ENCODE data around the gene PDZD4.
"Not testable (repeated sequence)": the region's sequence is repeated elsewhere in the genome, so short reads cannot be mapped to it uniquely, and the experiment has no call there.

Gene PDZD4

GRCh38 chrX:153818064-153818463 lies 12.3 kb downstream of the PDZD4 start:
- not testable (repeated sequence) for H3K9ac ChIP-seq (ENCODE audit: low read depth, low read length); H3K9me3 ChIP-seq (ENCODE audit: control insufficient read depth, insufficient read depth, low read length); H3K36me3 ChIP-seq (ENCODE audit: insufficient read depth, low read length)
- peaks cover 14% of the 10 kb centered on the region for H3K4me1 ChIP-seq (ENCODE audit: insufficient read depth, low read length)

GRCh38 chrX:153816831-153817690 lies 13.3 kb downstream of the PDZD4 start:
- no peak overlapping the region for H3K9ac ChIP-seq (ENCODE audit: low read depth, low read length)
- no peaks in the 10 kb centered on the region for H3K9me3 ChIP-seq (ENCODE audit: control insufficient read depth, insufficient read depth, low read length)
- 0 out of 2 replicates have a peak, but pooled peaks cover 2% of the 10 kb centered on the region for H3K36me3 ChIP-seq (ENCODE audit: insufficient read depth, low read length)
- peaks cover 19% of the 10 kb centered on the region for H3K4me1 ChIP-seq (ENCODE audit: insufficient read depth, low read length)

DNA sequence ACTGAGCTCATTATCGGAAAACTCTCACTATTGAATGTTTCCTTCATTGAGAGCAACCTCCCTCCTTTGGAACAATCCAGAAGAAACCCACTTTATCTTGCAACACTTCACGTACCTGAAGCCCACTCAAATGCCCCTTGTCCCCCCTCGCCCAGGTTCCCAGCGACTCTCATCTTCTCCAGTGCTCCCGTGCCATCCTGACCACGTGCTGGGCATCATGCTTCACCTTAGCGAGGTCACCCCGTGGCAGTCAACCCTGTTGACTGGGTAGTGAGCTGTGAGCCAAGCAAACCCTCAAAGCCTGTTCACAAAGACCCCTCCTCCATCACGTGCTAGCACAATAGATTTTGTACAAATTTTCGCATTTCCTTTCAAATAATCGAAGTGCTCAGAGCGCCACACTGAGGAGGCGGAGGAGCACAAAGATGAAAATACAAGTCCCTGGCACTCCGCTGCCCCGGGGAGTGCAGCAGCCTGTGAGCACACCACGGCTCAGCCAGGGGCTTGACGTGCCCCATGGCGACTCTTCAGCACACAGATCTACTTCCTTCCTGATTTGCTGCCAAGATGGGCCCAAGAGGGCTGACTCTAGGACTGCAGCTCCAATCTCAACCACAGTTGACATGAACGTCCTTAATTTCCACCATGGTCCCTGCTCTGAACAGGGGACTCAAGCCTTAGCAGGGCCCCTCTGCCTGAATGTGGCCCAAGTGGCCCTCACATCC lies 15.6 kb downstream of the PDZD4 start:
- H3K9me3 ChIP-seq (ENCODE audit: control insufficient read depth, insufficient read depth, low read length), result no peaks in the 10 kb centered on the region
- H3K9ac ChIP-seq (ENCODE audit: low read depth, low read length), result no peak overlapping the region
- peaks cover 10% of the 10 kb centered on the region; the same call in 1 of the 2 replicates for H3K4me1 ChIP-seq (ENCODE audit: insufficient read depth, low read length)
- H3K36me3 ChIP-seq (ENCODE audit: insufficient read depth, low read length), result no peaks in the 10 kb centered on the region

DNA sequence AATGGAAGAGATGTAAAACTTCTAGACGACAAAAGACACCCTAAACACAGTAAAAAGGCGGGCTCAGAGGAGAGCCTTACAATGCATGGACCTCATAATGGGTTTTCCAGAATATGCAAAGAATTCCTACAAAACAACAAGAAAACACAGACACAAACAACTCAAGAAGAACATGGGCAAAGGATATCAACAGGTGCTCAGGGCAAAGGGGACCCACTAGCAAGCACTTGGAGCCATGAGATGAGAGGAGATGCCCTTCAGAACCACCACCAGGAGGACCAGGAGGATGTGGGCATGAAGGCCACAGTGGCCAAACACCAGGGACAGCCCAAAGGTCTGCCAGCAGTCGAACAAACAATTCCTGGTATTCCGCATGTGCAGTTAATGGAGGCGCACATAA lies 17.2 kb downstream of the PDZD4 start:
- no peaks in the 10 kb centered on the region for H3K36me3 ChIP-seq (ENCODE audit: insufficient read depth, low read length)
- peaks cover 6% of the 10 kb centered on the region; the same call in 1 of the 2 replicates for H3K4me1 ChIP-seq (ENCODE audit: insufficient read depth, low read length)
- no peak overlapping the region for H3K9ac ChIP-seq (ENCODE audit: low read depth, low read length)
- H3K9me3 ChIP-seq (ENCODE audit: control insufficient read depth, insufficient read depth, low read length), result no peaks in the 10 kb centered on the region

DNA sequence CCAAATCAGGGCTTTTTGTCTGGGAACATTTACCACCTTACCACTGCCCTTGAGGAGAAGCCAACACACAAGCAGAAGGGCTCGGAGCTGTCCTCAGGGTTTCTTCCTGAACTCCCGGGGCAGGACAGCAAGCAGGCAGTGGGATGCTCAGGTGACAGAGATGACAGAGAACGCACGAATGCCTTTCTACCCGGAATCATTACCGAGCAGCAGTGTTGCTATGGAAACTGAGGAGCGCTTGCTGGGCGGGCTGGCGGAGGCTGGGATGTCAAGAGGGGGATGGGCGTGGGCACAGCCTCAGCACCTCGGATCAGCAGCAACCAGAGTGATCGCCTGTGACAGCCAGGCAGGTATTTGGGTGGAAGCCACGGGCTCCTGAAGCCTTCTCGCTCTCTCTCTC lies 18.1 kb downstream of the PDZD4 start:
- no peak overlapping the region for H3K9ac ChIP-seq (ENCODE audit: low read depth, low read length)
- H3K4me1 ChIP-seq (ENCODE audit: insufficient read depth, low read length), result peaks cover 6% of the 10 kb centered on the region; the same call in 1 of the 2 replicates
- H3K36me3 ChIP-seq (ENCODE audit: insufficient read depth, low read length), result no peaks in the 10 kb centered on the region
- no peaks in the 10 kb centered on the region for H3K9me3 ChIP-seq (ENCODE audit: control insufficient read depth, insufficient read depth, low read length)

DNA sequence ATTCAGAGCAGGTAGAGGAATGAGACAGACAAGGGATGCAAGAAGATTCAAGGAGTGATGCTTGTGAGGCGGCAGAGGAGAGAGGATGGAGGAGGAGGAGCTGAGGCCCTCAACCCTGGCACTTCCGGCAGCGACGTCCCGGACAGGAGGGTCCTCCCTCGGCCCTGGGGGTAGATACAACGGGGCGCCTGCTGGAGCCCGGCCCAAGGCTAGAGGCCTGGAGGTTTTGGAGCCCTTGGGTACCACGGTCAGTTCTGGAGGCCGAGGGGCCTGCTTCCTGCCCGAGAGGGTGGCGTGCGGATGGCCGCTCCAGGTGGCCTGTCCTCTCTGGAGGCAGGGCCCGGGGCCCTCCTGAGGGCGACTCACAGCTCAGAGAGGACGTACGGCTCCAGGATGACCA lies 22.4 kb downstream of the PDZD4 start:
- H3K36me3 ChIP-seq (ENCODE audit: insufficient read depth, low read length), result no peaks in the 10 kb centered on the region
- no peak overlapping the region for H3K9ac ChIP-seq (ENCODE audit: low read depth, low read length)
- no peaks in the 10 kb centered on the region for H3K9me3 ChIP-seq (ENCODE audit: control insufficient read depth, insufficient read depth, low read length)
- 0 out of 2 replicates have a peak, but pooled peaks cover 6% of the 10 kb centered on the region for H3K4me1 ChIP-seq (ENCODE audit: insufficient read depth, low read length)

GRCh38 chrX:153806999-153807575 lies 23.3 kb downstream of the PDZD4 start:
- no peaks in the 10 kb centered on the region for H3K4me1 ChIP-seq (ENCODE audit: insufficient read depth, low read length)
- H3K36me3 ChIP-seq (ENCODE audit: insufficient read depth, low read length), result peaks cover 3% of the 10 kb centered on the region; the same call in 1 of the 2 replicates
- H3K9ac ChIP-seq (ENCODE audit: low read depth, low read length), result no peak overlapping the region
- no peaks in the 10 kb centered on the region for H3K9me3 ChIP-seq (ENCODE audit: control insufficient read depth, insufficient read depth, low read length)

DNA sequence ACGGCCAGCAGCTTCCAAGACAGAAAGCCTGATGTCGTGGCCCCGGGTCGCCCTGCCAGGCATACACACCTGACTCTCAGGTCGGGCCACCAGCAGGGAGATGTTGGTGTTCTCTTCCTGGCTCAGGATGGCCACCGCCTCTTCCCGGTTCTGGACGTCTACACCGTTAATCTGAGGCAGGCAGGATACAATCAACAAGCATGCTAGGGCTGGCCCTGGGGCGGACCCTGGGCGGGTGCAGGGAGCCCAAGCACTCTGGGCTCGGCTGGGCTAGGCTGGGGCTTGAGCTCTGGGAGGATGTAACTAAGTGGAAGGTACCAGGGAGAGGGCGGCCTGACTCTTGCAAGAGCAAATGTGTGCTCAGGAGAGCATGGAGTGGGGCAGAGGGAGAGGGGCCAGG lies 24.9 kb downstream of the PDZD4 start:
- no peaks in the 10 kb centered on the region for H3K9me3 ChIP-seq (ENCODE audit: control insufficient read depth, insufficient read depth, low read length)
- no peak overlapping the region for H3K9ac ChIP-seq (ENCODE audit: low read depth, low read length)
- no peaks in the 10 kb centered on the region for H3K4me1 ChIP-seq (ENCODE audit: insufficient read depth, low read length)
- peaks cover 3% of the 10 kb centered on the region; the same call in 1 of the 2 replicates for H3K36me3 ChIP-seq (ENCODE audit: insufficient read depth, low read length)

GRCh38 chrX:153804621-153805020 lies 25.7 kb downstream of the PDZD4 start:
- peaks cover 3% of the 10 kb centered on the region; the same call in 1 of the 2 replicates for H3K36me3 ChIP-seq (ENCODE audit: insufficient read depth, low read length)
- H3K9me3 ChIP-seq (ENCODE audit: control insufficient read depth, insufficient read depth, low read length), result no peaks in the 10 kb centered on the region
- no peaks in the 10 kb centered on the region for H3K4me1 ChIP-seq (ENCODE audit: insufficient read depth, low read length)
- no peak overlapping the region for H3K9ac ChIP-seq (ENCODE audit: low read depth, low read length)

- no peak overlapping the region for H3K9ac ChIP-seq (ENCODE audit: low read depth, low read length)
- peaks cover 3% of the 10 kb centered on the region; the same call in 1 of the 2 replicates for H3K36me3 ChIP-seq (ENCODE audit: insufficient read depth, low read length)
- H3K4me1 ChIP-seq (ENCODE audit: insufficient read depth, low read length), result no peaks in the 10 kb centered on the region
- no peaks in the 10 kb centered on the region for H3K9me3 ChIP-seq (ENCODE audit: control insufficient read depth, insufficient read depth, low read length)
Measured at GRCh38 chrX:153804100-153804595, 26.2 kb downstream of the PDZD4 start.

DNA sequence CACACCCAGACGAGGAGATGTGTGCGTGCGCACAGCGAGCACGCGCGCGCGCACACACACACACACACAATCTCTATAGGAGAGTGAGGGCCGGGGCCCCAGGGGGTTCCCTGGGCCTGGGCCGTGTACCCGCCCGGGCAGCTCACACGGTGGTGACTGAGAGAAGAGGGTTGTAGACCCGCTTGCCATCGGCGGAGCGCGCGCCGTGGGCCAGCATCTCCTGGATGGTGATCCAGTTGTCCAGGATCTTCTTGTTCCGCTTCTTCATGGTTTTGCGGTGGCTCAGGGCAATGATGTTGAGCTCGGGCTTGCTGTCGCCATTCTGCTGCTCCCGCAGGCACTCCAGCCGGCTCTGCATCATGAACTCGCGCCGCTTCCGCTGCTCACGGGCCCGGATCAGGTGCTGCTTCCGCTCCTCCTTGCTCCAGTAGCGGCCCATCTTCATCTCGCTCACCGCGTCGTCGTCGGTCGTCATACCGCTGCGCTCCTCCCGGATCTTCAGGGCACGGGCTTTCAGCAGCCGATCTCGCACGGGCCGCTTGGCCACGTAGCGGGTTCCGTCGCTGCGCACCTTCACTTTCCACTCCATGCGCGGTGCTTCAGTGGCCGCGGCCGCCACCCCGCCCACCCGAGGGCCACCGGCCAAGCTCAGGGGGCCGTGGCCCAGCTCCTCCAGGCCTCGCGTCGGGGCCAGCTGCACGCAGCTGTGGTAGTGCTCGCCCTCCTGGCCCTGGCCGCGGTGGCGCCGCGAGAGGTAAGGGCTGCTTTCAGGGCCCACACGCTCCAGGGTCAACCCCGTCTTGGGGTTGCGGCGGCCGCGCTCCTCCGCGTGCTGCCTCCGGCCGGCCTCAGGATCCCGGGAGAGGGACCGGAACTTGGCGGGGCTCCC lies 26.9 kb downstream of the PDZD4 start:
- Histone ChIP-seq H3K4me1 (ENCODE audit: insufficient read depth, low read length) (no peaks in the 10 kb centered on the region), H3K9ac (ENCODE audit: low read depth, low read length) (no peak overlapping the region), H3K36me3 (ENCODE audit: insufficient read depth, low read length) (peaks cover 3% of the 10 kb centered on the region; the same call in 1 of the 2 replicates), H3K9me3 (ENCODE audit: control insufficient read depth, insufficient read depth, low read length) (no peaks in the 10 kb centered on the region)

GRCh38 chrX:153802513-153803045 lies 27.8 kb downstream of the PDZD4 start:
- H3K36me3 ChIP-seq (ENCODE audit: insufficient read depth, low read length), result peaks cover 3% of the 10 kb centered on the region; the same call in 1 of the 2 replicates

GRCh38 chrX:153801669-153802068 lies 28.7 kb downstream of the PDZD4 start:
- Histone ChIP-seq H3K9ac (ENCODE audit: low read depth, low read length) (no peak overlapping the region), H3K36me3 (ENCODE audit: insufficient read depth, low read length) (peaks cover 7% of the 10 kb centered on the region), H3K9me3 (ENCODE audit: control insufficient read depth, insufficient read depth, low read length) (no peaks in the 10 kb centered on the region), H3K4me1 (ENCODE audit: insufficient read depth, low read length) (no peaks in the 10 kb centered on the region)

More at GRCh38 chrX:153802513-153803045, 27.8 kb downstream of the PDZD4 start:
- Histone ChIP-seq H3K9ac (ENCODE audit: low read depth, low read length) (no peak overlapping the region), H3K4me1 (ENCODE audit: insufficient read depth, low read length) (no peaks in the 10 kb centered on the region), H3K9me3 (ENCODE audit: control insufficient read depth, insufficient read depth, low read length) (no peaks in the 10 kb centered on the region)

All from ES-I3 (cell line).